ENCODE measurements around the gene EIF3F. TPM values are rescaled to one million over a fixed set of nuclear protein-coding genes. Genes with fewer than 3 reads are reported as not detected.

EIF3F gene
- 252 and 293 TPM in 2 replicates for total RNA-seq

DNA sequence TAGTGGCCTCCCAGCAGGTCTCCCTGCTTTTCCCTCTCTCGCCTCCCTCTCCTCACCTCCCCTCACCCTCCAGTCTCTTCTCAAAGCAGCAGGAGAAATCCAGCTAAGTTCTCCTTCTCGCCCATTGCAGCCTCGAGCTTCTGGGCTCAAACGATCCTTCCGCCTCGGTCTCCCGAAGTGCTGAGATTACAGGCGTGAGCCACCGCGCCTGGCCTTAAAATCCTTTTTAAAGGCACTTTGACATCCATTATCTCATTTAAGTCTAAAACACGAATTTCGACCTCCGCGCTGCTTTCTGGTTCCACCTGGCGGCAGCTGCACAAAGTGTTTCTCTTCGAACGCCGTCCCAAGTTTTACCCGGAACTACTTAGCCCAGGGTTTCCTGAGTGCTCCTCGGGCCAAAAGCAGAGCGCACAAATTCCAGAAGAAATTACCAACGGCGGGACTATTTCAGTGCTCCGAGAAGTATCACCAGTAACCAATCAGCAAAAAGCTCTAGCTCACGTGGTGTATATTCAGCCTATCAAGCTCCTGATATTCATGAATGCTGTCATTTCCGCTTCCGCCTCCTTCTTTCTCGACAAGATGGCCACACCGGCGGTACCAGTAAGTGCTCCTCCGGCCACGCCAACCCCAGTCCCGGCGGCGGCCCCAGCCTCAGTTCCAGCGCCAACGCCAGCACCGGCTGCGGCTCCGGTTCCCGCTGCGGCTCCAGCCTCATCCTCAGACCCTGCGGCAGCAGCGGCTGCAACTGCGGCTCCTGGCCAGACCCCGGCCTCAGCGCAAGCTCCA is at the start of gene EIF3F:
Gene EIF3F, plus strand, starts transcription at position 570 of the 792 bp plus-strand sequence. Its CDS starts 16 bp downstream, at position 586.
- DNase-seq (ENCODE audit: extremely low read depth, low read depth, low spot score) = peak; percentile 100

- DNase-seq (ENCODE audit: extremely low read depth, low read depth, low spot score) = no peak
Measured at GRCh38 chr11:7941146-7941545, 46.0 kb upstream of the EIF3F start.

- DNase-seq (ENCODE audit: extremely low read depth, low read depth, low spot score) = no peak
Measured at GRCh38 chr11:7941608-7942007, 45.5 kb upstream of the EIF3F start, which contains the start of gene OR10A3. Gene OR10A3 (minus strand): TSS chr11:7941708. CDS start chr11:7939520, 2,188 bp downstream.

GRCh38 chr11:7944123-7944522 is 43.0 kb upstream of the EIF3F start:
- no peak for DNase-seq (ENCODE audit: extremely low read depth, low read depth, low spot score)

GRCh38 chr11:7949934-7950333 is 37.2 kb upstream of the EIF3F start:
- DNase-seq (ENCODE audit: extremely low read depth, low read depth, low spot score) = no peak

GRCh38 chr11:7955191-7955590 is 31.9 kb upstream of the EIF3F start:
- no peak for DNase-seq (ENCODE audit: extremely low read depth, low read depth, low spot score)

DNA sequence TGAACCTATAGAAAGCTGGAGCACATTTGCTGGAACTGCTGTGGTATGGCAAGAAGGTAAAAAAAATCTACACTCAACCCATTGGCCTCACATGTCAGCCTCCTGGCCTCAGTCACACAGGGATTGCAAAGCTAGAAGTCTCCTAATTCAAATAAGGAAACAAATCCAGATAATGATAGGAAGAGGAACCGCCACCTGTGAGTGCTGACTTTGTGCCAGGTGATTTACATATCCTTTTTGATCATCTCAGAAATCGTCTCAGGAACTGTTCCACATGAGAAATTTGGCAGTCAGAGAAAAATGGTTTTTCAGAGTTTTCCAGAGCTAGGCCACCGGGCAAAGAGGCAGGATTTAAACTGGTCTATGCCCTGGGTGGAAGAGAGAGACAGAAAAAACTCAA is 22.9 kb upstream of the EIF3F start:
- DNase-seq (ENCODE audit: extremely low read depth, low read depth, low spot score) = no peak

DNA sequence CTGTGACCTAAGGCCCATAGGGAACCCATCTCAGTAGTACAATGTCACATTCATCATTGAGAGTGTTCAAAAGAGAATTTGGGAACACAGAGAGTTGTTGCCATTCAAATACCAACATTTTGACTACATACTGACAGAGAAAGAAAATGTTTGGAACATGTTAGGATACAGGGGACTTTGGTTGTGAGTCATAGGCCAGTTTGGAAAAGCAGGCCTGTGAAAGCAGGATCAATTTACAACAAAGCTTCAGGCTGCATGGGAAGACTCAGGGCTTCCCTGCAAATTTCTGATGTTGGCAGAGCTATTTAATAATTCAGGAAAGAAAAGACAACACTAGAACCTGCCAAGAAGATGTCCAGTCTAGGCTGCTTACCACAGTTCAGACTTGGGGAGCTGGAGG is 22.3 kb upstream of the EIF3F start:
- no peak for DNase-seq (ENCODE audit: extremely low read depth, low read depth, low spot score)

DNA sequence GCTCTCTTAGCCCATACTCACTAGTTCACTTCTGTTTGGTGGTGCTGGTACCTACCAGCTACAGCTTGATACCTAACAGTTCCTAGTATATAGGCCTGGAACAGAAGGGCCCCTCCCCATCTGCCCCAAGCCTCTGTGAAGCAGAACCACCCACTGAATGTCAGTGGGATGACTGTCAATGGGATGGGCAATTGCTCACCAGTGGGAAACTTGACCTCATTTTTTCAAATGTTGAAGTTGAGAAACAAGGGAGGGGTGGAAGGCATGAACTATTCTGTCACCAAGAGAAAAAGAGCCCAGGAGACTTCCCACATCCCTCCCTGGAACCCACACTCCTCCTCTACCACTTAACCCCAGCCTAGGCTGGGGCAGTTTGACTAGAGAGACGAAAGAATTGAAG is 21.8 kb upstream of the EIF3F start, which contains the start of gene NLRP10:
Gene NLRP10, minus strand, starts transcription at position 62 of the 400 bp plus-strand sequence. CDS start 1,952 bp downstream, outside the sequence.
- no peak for DNase-seq (ENCODE audit: extremely low read depth, low read depth, low spot score)

- no peak for DNase-seq (ENCODE audit: extremely low read depth, low read depth, low spot score)
Measured at GRCh38 chr11:7967097-7967496, 20.0 kb upstream of the EIF3F start.

DNA sequence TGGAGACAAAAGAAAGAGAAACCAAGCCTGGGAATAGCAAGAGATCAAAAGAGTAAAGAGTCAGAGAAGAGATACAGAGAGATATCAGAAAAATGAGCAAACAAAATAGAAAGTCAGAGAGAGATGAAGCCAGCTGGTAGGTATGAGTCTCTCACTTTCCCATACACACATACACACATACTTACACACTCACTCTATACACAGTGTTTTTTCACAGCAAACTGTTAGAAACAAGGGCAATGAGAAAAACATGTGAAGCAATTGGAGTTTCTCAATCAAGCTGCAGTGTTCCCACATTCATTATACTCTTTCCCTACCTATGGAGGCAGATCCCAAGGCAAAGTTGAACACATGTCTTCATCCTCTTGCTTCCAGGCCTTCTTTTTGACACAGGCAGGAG is 19.3 kb upstream of the EIF3F start:
- DNase-seq (ENCODE audit: extremely low read depth, low read depth, low spot score) = no peak

GRCh38 chr11:7968686-7969085 is 18.5 kb upstream of the EIF3F start:
- no peak for DNase-seq (ENCODE audit: extremely low read depth, low read depth, low spot score)

GRCh38 chr11:7969756-7970646 is 17.1 kb upstream of the EIF3F start:
- no peak for DNase-seq (ENCODE audit: extremely low read depth, low read depth, low spot score)

GRCh38 chr11:7971846-7972245 is 15.3 kb upstream of the EIF3F start:
- no peak for DNase-seq (ENCODE audit: extremely low read depth, low read depth, low spot score)

DNA sequence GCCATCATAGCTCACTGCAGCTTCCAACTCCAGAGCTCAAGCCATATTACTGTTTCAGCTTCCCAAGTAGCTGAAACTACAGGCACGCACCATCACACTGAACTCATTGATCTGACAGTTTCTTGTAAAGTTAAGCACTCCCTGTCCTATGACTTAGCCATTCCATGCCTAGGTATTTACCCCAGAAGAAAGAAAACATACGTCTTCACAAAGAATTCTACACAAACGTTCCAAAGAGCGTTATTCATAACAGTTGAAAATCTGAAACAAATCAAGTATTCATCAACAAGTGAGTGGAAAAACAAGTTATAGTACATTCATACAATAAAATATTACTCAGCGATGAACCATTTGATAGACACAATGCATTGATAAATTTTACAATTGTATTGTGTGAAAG is 14.1 kb upstream of the EIF3F start:
- DNase-seq (ENCODE audit: extremely low read depth, low read depth, low spot score) = no peak

DNA sequence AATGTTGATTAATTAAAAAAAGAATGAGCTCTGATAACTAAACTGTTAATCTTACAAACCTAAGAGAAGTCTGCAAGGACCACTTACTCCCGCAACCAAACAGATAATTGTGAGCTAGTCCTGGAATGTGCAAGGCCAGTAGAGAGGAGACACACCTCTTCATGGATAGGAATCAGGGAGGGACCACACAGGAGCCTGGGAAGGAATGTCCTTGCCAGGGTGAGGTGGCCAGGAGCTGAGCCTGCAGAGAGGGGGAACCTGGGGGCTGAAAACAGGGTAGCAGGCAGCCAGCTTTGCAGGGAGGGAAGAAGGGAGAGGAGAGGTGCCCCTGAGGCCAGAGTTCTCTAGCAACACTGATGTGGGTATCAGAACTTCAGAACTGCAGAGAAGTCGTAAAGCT is 12.5 kb upstream of the EIF3F start:
- no peak for DNase-seq (ENCODE audit: extremely low read depth, low read depth, low spot score)

DNA sequence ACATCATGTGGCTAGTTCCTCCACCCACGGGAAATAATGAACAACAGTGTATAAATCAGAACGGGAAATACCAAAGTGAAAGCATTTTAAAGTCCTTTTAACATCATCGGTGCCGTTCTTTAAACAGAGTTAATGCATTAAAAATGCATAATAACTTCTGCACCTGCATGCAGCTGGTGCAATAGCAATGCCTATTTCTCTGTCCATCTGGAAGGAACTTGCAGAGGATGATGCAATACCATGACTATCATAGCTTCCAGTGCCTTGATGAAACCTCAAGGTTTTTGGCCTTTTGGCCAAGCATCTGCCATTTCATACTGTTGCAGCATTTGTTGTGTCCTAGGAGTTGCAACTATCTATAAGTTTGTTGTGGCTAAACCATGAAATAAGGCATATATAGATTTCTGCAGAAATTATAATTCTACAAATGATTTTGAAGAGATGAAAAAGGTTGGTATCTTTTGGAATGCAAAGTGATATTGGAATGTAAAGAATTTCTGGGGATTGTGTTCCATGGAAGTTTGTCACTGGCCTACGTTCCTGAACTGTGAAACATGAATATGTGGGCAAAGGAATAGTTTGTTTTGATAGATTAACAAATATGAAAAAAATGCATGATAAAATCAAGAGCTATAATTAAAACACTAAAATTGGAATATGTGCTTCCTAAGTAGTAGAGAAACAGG is 9.8 kb upstream of the EIF3F start:
- DNase-seq (ENCODE audit: extremely low read depth, low read depth, low spot score) = peak; percentile 75

- DNase-seq (ENCODE audit: extremely low read depth, low read depth, low spot score) = no peak
Measured at GRCh38 chr11:7981619-7982157, 5.4 kb upstream of the EIF3F start.

- DNase-seq (ENCODE audit: extremely low read depth, low read depth, low spot score) = no peak
Measured at GRCh38 chr11:7982582-7983119, 4.5 kb upstream of the EIF3F start.

DNA sequence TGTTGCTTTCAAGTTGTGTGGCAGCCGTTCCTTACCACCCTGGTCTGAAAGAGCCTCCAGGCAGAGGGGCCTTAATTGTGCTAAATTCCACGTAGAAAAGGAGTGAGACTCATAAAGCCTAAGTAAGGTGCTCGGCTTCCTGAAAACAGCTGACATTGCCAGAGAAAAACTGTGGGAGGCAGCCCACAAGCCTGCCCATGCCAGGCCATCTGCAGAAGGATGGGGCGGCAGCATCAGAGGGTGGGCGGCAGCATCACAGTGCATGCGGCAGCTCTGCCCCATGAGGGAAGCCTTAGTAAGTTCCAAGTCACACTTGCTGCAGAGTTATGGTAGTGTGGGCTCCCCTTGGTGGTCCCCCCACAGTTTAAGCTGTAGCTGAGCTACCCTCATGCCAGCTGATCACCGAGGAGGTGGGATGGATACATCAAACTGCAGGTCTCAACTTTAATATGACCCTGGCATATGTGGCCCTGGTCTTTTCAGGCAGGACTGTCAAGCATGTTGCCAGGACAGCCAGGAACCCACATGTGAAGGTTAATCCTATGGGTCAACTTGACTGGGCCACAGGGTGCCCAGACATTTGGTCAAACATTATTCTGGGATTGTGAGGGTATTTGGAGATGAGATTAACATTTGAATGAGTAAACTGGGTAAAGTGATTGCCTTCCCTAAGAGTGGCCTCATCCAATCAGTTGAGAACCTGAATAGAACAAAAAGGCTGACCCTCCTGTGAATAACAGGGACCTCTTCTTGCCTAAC is 3.1 kb upstream of the EIF3F start:
- DNase-seq (ENCODE audit: extremely low read depth, low read depth, low spot score) = no peak

All from glomerular endothelial cell (primary cell).